NOMO-1 (cell line): ENCODE results near the gene COQ4.
A peak's percentile ranks its signal among the peaks of the same experiment; 100 is the strongest.
"Not testable (repeated sequence)": the region's sequence is repeated elsewhere in the genome, so short reads cannot be mapped to it uniquely, and the experiment has no call there.

Experiments
- DNase-seq, 2 experiments: peaks; one replicate each; lab custom pipeline; 2025; ENCODE audit not compliant: unreplicated experiment in 2 of 2; lab: John Stamatoyannopoulos, UW

Gene COQ4

GRCh38 chr9:128298535-128299482, 23.8 kb upstream of the COQ4 start:
- DNase-seq: no peak

GRCh38 chr9:128304136-128304970, 18.3 kb upstream of the COQ4 start:
- no peak for DNase-seq

- DNase-seq: no peak
Observed at GRCh38 chr9:128304971-128305288, 17.7 kb upstream of the COQ4 start.

- DNase-seq: no peak
Observed at GRCh38 chr9:128309551-128309950, 13.1 kb upstream of the COQ4 start.

- no peak for DNase-seq
Observed at GRCh38 chr9:128310461-128310860, 12.2 kb upstream of the COQ4 start.

- no peak for DNase-seq
Observed at GRCh38 chr9:128314697-128315096, 7.9 kb upstream of the COQ4 start.

GRCh38 chr9:128316421-128316820, 6.2 kb upstream of the COQ4 start:
- no peak for DNase-seq

GRCh38 chr9:128317629-128318028, 5.0 kb upstream of the COQ4 start:
- no peak for DNase-seq

GRCh38 chr9:128321343-128321742, 1.3 kb upstream of the COQ4 start:
- DNase-seq: no peak

- DNase-seq: no peak
Observed at GRCh38 chr9:128321879-128322403, 698 bp upstream of the COQ4 start.

GRCh38 chr9:128323212-128323730, 632 bp downstream of the COQ4 start:
- peak in 1 of 2 experiments; percentile 9 for DNase-seq

- DNase-seq: no peak
Observed at GRCh38 chr9:128323791-128324190, 1.2 kb downstream of the COQ4 start.

- DNase-seq: no peak
Observed at GRCh38 chr9:128324401-128324800, 1.8 kb downstream of the COQ4 start.

GRCh38 chr9:128325629-128326028, 3.0 kb downstream of the COQ4 start:
- DNase-seq: no peak

- DNase-seq: no peak
Observed at GRCh38 chr9:128333451-128333869, 10.8 kb downstream of the COQ4 start.

- DNase-seq: no peak
Observed at GRCh38 chr9:128335161-128335560, 12.5 kb downstream of the COQ4 start.

GRCh38 chr9:128335914-128336313, 13.3 kb downstream of the COQ4 start:
- DNase-seq: no peak

GRCh38 chr9:128337936-128338335, 15.3 kb downstream of the COQ4 start:
- no peak for DNase-seq

GRCh38 chr9:128338852-128339614, 16.4 kb downstream of the COQ4 start:
- DNase-seq: not testable (repeated sequence)
